DLD1 (cell line): Measurements from ENCODE around the gene TIE1.

Experiments
- in situ Hi-C: cut with HindIII; loops from 2 replicates; pipeline ENCODE4 v1.10.0; 2017; ENCODE audit warnings: low sequenced_read_pairs

Gene TIE1

GRCh38 chr1:43273708-43274107 is 27.1 kb upstream of the TIE1 start:
- in situ Hi-C loops: no loop called here

GRCh38 chr1:43274125-43274803 is 26.5 kb upstream of the TIE1 start:
- in situ Hi-C loops: no loop called here

GRCh38 chr1:43274804-43275180 is 26.0 kb upstream of the TIE1 start:
- in situ Hi-C loops: no loop called here

GRCh38 chr1:43275826-43276620 is 24.8 kb upstream of the TIE1 start:
- in situ Hi-C loops: no loop called here

GRCh38 chr1:43276673-43277072 is 24.1 kb upstream of the TIE1 start:
- in situ Hi-C loops: no loop called here

- in situ Hi-C loops: no loop called here
Observed at GRCh38 chr1:43277116-43277876, 23.5 kb upstream of the TIE1 start.

GRCh38 chr1:43279161-43279560 is 21.6 kb upstream of the TIE1 start:
- in situ Hi-C loops: no loop called here

- in situ Hi-C loops: no loop called here
Observed at GRCh38 chr1:43279666-43280065, 21.1 kb upstream of the TIE1 start.

GRCh38 chr1:43280692-43281091 is 20.1 kb upstream of the TIE1 start:
- in situ Hi-C loops: no loop called here

- in situ Hi-C loops: no loop called here
Observed at GRCh38 chr1:43282220-43283195, 18.3 kb upstream of the TIE1 start.

GRCh38 chr1:43284065-43284464 is 16.7 kb upstream of the TIE1 start:
- in situ Hi-C loops: no loop called here

- in situ Hi-C loops: no loop called here
Observed at GRCh38 chr1:43284546-43285110, 16.2 kb upstream of the TIE1 start.

GRCh38 chr1:43285269-43285990 is 15.4 kb upstream of the TIE1 start, which contains the start of gene C1orf210:
C1orf210 (minus strand) TSS chr1:43285581; CDS start chr1:43283270, 2,311 bp downstream.
- in situ Hi-C loops: no loop called here

GRCh38 chr1:43286115-43286514 is 14.7 kb upstream of the TIE1 start:
- in situ Hi-C loops: no loop called here

- in situ Hi-C loops: no loop called here
Observed at GRCh38 chr1:43286533-43286932, 14.2 kb upstream of the TIE1 start.

GRCh38 chr1:43288058-43288784 is 12.6 kb upstream of the TIE1 start:
- in situ Hi-C loops: no loop called here

GRCh38 chr1:43288785-43289706 is 11.7 kb upstream of the TIE1 start:
- in situ Hi-C loops: no loop called here

- in situ Hi-C loops: no loop called here
Observed at GRCh38 chr1:43292216-43292615, 8.6 kb upstream of the TIE1 start.
